ENCODE results near the gene MVD.

The MVD gene

GRCh38 chr16:88642881-88643643 lies 19.8 kb downstream of the MVD start:
- no peak overlapping the region for H3K4me3 ChIP-seq (ENCODE audit: low read depth, low read length)
- TF ChIP-seq CTCF (IDR thresholded peaks at IDR 0.05; ENCODE audit: low read depth, low read length) = no peak

DNA sequence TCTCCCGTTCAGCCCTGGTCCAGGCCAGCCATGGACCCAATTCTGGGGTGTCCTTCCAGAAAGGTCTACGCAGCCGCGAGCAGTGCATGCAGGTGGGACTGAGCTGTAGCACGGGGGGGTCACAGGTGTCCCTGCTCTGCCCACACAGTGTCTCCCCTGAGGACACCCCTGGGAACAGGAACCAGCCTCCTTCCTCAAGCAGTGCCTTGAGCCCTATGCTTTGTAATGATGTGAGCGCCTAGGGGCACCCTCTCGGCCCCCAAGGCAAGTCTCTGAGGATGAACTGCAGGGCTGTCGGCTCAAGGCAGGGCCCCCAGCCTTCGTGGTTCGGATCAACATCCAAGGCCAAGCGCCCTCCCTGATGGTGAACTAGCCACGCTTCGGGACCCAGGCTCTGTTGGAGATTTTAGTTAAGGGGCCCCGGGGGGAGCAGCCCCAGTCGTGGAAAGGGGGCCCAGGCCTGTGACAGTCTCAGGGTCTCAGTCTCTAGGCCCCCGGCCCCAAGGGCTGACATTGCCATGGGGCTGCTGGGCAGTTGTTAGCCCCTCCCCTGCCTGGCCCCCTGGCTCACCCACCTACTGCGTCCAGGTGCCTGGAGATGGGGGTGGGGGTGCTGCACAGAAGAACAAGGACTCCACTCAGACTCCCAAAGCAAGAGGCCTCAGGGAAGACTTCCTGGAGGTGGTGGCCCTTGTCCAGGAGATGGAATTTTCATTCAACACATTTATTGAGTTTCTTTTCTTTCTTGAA lies 22.2 kb downstream of the MVD start:
- no peak overlapping the region for H3K4me3 ChIP-seq (ENCODE audit: low read depth, low read length)
- no peak for TF ChIP-seq CTCF (IDR thresholded peaks at IDR 0.05; ENCODE audit: low read depth, low read length)

GRCh38 chr16:88640039-88640495 lies 22.8 kb downstream of the MVD start:
- TF ChIP-seq CTCF (IDR thresholded peaks at IDR 0.05; ENCODE audit: low read depth, low read length) = no peak
- H3K4me3 ChIP-seq (ENCODE audit: low read depth, low read length) = no peak overlapping the region

DNA sequence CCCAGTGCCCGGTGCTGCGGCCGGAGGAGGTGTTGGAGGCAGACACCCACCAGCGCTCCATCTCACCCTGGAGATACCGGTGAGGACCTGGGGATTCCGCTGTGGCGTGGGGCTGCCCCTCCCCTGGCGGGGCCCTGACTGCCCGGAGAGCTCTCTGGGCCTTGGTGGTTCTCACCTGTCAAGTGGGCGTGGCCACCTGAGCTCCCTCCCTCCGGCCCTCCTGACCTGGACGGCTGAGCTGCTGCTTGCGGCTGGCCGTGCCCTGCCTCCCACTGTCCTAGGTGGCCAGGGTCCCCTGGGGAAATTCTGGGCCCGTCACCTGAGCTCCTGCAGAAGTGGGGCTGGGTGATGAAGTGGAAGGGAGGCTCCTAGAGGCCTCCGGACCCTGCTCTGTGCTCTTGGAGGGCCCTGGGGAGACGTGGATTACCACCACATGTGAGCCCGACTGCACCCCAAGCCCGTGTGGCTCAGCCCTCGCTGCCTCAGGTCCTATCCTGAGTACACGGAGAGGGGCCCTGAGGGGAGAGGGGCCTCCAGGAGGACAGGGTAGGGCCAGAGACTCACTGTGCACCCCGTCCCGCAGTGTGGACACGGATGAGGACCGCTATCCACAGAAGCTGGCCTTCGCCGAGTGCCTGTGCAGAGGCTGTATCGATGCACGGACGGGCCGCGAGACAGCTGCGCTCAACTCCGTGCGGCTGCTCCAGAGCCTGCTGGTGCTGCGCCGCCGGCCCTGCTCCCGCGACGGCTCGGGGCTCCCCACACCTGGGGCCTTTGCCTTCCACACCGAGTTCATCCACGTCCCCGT lies 23.5 kb downstream of the MVD start:
- no peak for TF ChIP-seq CTCF (IDR thresholded peaks at IDR 0.05; ENCODE audit: low read depth, low read length)
- H3K4me3 ChIP-seq (ENCODE audit: low read depth, low read length) = no peak overlapping the region

GRCh38 chr16:88638323-88639230 lies 24.3 kb downstream of the MVD start, which contains the start of gene IL17C:
IL17C (plus strand) TSS chr16:88638572; CDS start chr16:88638642, 70 bp downstream.
- H3K4me3 ChIP-seq (ENCODE audit: low read depth, low read length) = no peak within 1 kb of the TSS

More at GRCh38 chr16:88638323-88639230, 24.3 kb downstream of the MVD start, which contains the start of gene IL17C:
- TF ChIP-seq CTCF (IDR thresholded peaks at IDR 0.05; ENCODE audit: low read depth, low read length) = no peak
